ENCODE measurements around the gene NRTN.

GRCh38 chr19:5774921-5775320, 29.9 kb upstream of the NRTN start:
- no peak for TF ChIP-seq EZH2 (IDR thresholded peaks at IDR 0.05; ENCODE audit: insufficient read depth, poor library complexity, severe bottlenecking)
- no peak for TF ChIP-seq EZH2phosphoT487 (IDR thresholded peaks at IDR 0.05; ENCODE audit: insufficient read depth, low read depth)

All from GM23248 (cell line).